Natural killer cell (primary cell): ENCODE results near the gene FERMT1. TPM values are rescaled to one million over a fixed set of nuclear protein-coding genes. Genes with fewer than 3 reads are reported as not detected.

Experiments
- ATAC-seq, 3 donors: fragments of 150-1000 bp in 2 of 3; fragments of 200-7000 bp in 1 of 3; cut with Tn5 transposase; 1 replicate in 1 of 3; 2 replicates in 2 of 3; pipeline ENCODE4 v1.10.0; 2021; ENCODE audit warnings: mild to moderate bottlenecking in 2 of 3, moderate library complexity in 2 of 3
- DNase-seq, 2 donors: peaks; one replicate each; pipeline versions ENCODE4 v3.0.0 to v3.0.0-alpha.2; 2013 to 2021; ENCODE audit warnings: mixed read lengths in 1 of 2
- H3K27ac ChIP-seq: one replicate; pipeline ENCODE4 v1.5.1; 2013; ENCODE audit warnings: mild to moderate bottlenecking, low read length
- H3K27me3 ChIP-seq: one replicate; pipeline ENCODE4 v1.6.1; 2013; ENCODE audit warnings: low read length; ENCODE audit not compliant: control insufficient read depth, insufficient read depth
- H3K36me3 ChIP-seq: one replicate; pipeline ENCODE4 v1.6.1; 2013; ENCODE audit warnings: low read length; ENCODE audit not compliant: control insufficient read depth, insufficient read depth
- H3K4me1 ChIP-seq: one replicate; pipeline ENCODE4 v1.6.1; 2013; ENCODE audit warnings: low read length; ENCODE audit not compliant: control insufficient read depth, insufficient read depth
- H3K4me3 ChIP-seq: one replicate; pipeline ENCODE4 v1.5.1; 2013; ENCODE audit warnings: low read length
- H3K9me3 ChIP-seq: one replicate; pipeline ENCODE4 v1.6.1; 2013; ENCODE audit warnings: low read length; ENCODE audit not compliant: control insufficient read depth, insufficient read depth
- H3K27ac Mint-ChIP-seq, 2 donors: one replicate each; pipeline ENCODE4 v1.8.0; 2022; ENCODE audit warnings: mild to moderate bottlenecking in 2 of 2, mixed read lengths in 2 of 2, moderate library complexity in 1 of 2
- H3K27me3 Mint-ChIP-seq, 2 donors: one replicate each; pipeline ENCODE4 v1.8.0; 2022; ENCODE audit warnings: low read depth in 2 of 2, mixed read lengths in 2 of 2
- H3K36me3 Mint-ChIP-seq: one replicate; pipeline ENCODE4 v1.8.0; 2022; ENCODE audit warnings: mixed read lengths
- H3K4me1 Mint-ChIP-seq, 2 donors: one replicate each; pipeline ENCODE4 v1.8.0; 2022; ENCODE audit warnings: mixed read lengths in 2 of 2
- H3K4me3 Mint-ChIP-seq: one replicate; pipeline ENCODE4 v1.8.0; 2022; ENCODE audit warnings: mild to moderate bottlenecking, moderate library complexity, mixed read lengths
- H3K9me3 Mint-ChIP-seq, 2 donors: one replicate each; pipeline ENCODE4 v1.8.0; 2022; ENCODE audit warnings: mixed read lengths in 2 of 2
- CTCF ChIP-seq: fragments of 200-600 bp; IDR thresholded peaks from one replicate; pipeline ENCODE4 v1.8.0; 2022; ENCODE audit warnings: antibody characterized with exemption
- WGBS: methylation state at CpG from one replicate; pipeline ENCODE4 v1.1.7; 2013; ENCODE audit warnings: missing lambda C conversion rate; ENCODE audit not compliant: insufficient coverage; 5-methylcytosine and 5-hydroxymethylcytosine counted together
- intact Hi-C: fragments of 100-400 bp; cut with micrococcal nuclease; formaldehyde crosslinking; loops from one replicate; pipeline ENCODE4 v1.14.2; 2022
- total RNA-seq, 4 donors: library from RNA; stranded (reverse); fragments of 120-200 nt in 1 of 4; gene quantifications; one replicate each; pipeline versions ENCODE4 v1.2.3 to v1.2.4, GENCODE V29; 2013 to 2022

The FERMT1 gene
- total RNA-seq, 3 donors from 2014 or later (not counting 1 experiment from before 2014, with no cell fraction given), result not detected

GRCh38 chr20:6053064-6053775 lies 69.6 kb downstream of the FERMT1 start:
- peaks cover 10 to 14% of the 10 kb centered on the region in 2 donors for H3K4me1 Mint-ChIP-seq
- DNase-seq (no peak), ATAC-seq (no peak)
- Histone ChIP-seq H3K27ac (no peak overlapping the region), H3K9me3 (no peaks in the 10 kb centered on the region), H3K36me3 (no peaks in the 10 kb centered on the region), H3K4me3 (no peak overlapping the region), H3K4me1 (no peaks in the 10 kb centered on the region), H3K27me3 (peaks cover 13% of the 10 kb centered on the region)
- TF ChIP-seq CTCF, result no peak
- no peaks in the 10 kb centered on the region for H3K9me3 Mint-ChIP-seq
- no peaks in the 10 kb centered on the region for H3K36me3 Mint-ChIP-seq
- no peak overlapping the region for H3K27ac Mint-ChIP-seq
- no peak overlapping the region for H3K4me3 Mint-ChIP-seq
- 74% methylated on average over 8 of the region's 8 CpGs for WGBS
- H3K27me3 Mint-ChIP-seq, result peaks cover 24 to 26% of the 10 kb centered on the region in 2 donors
- intact Hi-C loops, result no loop called here

GRCh38 chr20:6051505-6051904 lies 71.3 kb downstream of the FERMT1 start:
- Mint-ChIP-seq H3K27ac (no peak overlapping the region), H3K4me3 (no peak overlapping the region), H3K4me1 (peaks cover 10 to 14% of the 10 kb centered on the region in 2 donors), H3K9me3 (no peaks in the 10 kb centered on the region), H3K27me3 (peaks cover 20 to 24% of the 10 kb centered on the region in 2 donors), H3K36me3 (no peaks in the 10 kb centered on the region)
- no peak for DNase-seq
- H3K27me3 ChIP-seq, result peaks cover 13% of the 10 kb centered on the region
- no peaks in the 10 kb centered on the region for H3K36me3 ChIP-seq
- TF ChIP-seq CTCF, result no peak
- no peak overlapping the region for H3K4me3 ChIP-seq
- WGBS, result 44% methylated on average over 5 of the region's 5 CpGs
- no peak for ATAC-seq
- no peaks in the 10 kb centered on the region for H3K4me1 ChIP-seq
- intact Hi-C loops, result no loop called here
- no peaks in the 10 kb centered on the region for H3K9me3 ChIP-seq
- H3K27ac ChIP-seq, result no peak overlapping the region

GRCh38 chr20:6048391-6048790 lies 74.4 kb downstream of the FERMT1 start:
- Mint-ChIP-seq H3K4me1 (peaks cover 10 to 14% of the 10 kb centered on the region in 2 donors), H3K36me3 (no peaks in the 10 kb centered on the region), H3K27ac (no peak overlapping the region), H3K27me3 (peaks cover 16 to 18% of the 10 kb centered on the region in 2 donors), H3K9me3 (no peaks in the 10 kb centered on the region), H3K4me3 (no peak overlapping the region)
- ATAC-seq (no peak), DNase-seq (no peak)
- no peaks in the 10 kb centered on the region for H3K4me1 ChIP-seq
- TF ChIP-seq CTCF, result no peak
- H3K36me3 ChIP-seq, result no peaks in the 10 kb centered on the region
- peaks cover 13% of the 10 kb centered on the region for H3K27me3 ChIP-seq
- intact Hi-C loops, result no loop called here
- no peaks in the 10 kb centered on the region for H3K9me3 ChIP-seq
- no peak overlapping the region for H3K27ac ChIP-seq
- H3K4me3 ChIP-seq, result no peak overlapping the region
- 90% methylated on average over 3 of the region's 3 CpGs for WGBS

- H3K27me3 Mint-ChIP-seq, result peaks cover 10% of the 10 kb centered on the region in 2 donors
- Histone ChIP-seq H3K36me3 (peaks cover 6% of the 10 kb centered on the region), H3K27me3 (peaks cover 3% of the 10 kb centered on the region), H3K27ac (no peak overlapping the region), H3K4me3 (no peak overlapping the region), H3K4me1 (no peaks in the 10 kb centered on the region), H3K9me3 (no peaks in the 10 kb centered on the region)
- no peak for DNase-seq
- no peak for ATAC-seq
- H3K4me1 Mint-ChIP-seq, result peaks cover 9 to 10% of the 10 kb centered on the region in 2 donors
- TF ChIP-seq CTCF, result no peak
- H3K27ac Mint-ChIP-seq, result no peak overlapping the region
- H3K9me3 Mint-ChIP-seq, result no peaks in the 10 kb centered on the region
- intact Hi-C loops, result no loop called here
- H3K36me3 Mint-ChIP-seq, result no peaks in the 10 kb centered on the region
- H3K4me3 Mint-ChIP-seq, result no peak overlapping the region
- 62% methylated on average over 1 of the region's 1 CpG for WGBS
Observed at GRCh38 chr20:6046432-6046831, 76.4 kb downstream of the FERMT1 start.
